Fibroblast of lung (primary cell): ENCODE results near the gene ALOX12. TPM values are rescaled to one million over a fixed set of nuclear protein-coding genes. Genes with fewer than 3 reads are reported as not detected.

Experiments
- DNase-seq, 2 donors: peaks; one replicate each; pipeline versions ENCODE4 v3.0.0 to v3.0.0-alpha.2; 2010; ENCODE audit warnings: low read depth in 2 of 2
- H2AFZ ChIP-seq: 2 replicates; pipeline ENCODE4 v1.5.1; 2012; ENCODE audit warnings: low read length, control low read depth, inconsistent platforms
- H3K27ac ChIP-seq: 2 replicates; pipeline ENCODE4 v1.5.1; 2011; ENCODE audit warnings: low read length, control low read depth; ENCODE audit not compliant: insufficient read depth
- H3K27me3 ChIP-seq: 2 replicates; pipeline ENCODE4 v1.5.1; 2011; ENCODE audit warnings: mild to moderate bottlenecking, low read length; ENCODE audit not compliant: control insufficient read depth, insufficient read depth
- H3K36me3 ChIP-seq: 2 replicates; pipeline ENCODE4 v1.5.1; 2011; ENCODE audit warnings: low read length; ENCODE audit not compliant: control insufficient read depth, insufficient read depth
- H3K4me1 ChIP-seq: 2 replicates; pipeline ENCODE4 v1.5.1; 2011; ENCODE audit warnings: low read length; ENCODE audit not compliant: control insufficient read depth, insufficient read depth; ENCODE audit errors: extremely low read depth
- H3K4me2 ChIP-seq: 2 replicates; pipeline ENCODE4 v1.5.1; 2011; ENCODE audit warnings: low read length, control low read depth; ENCODE audit not compliant: insufficient read depth; ENCODE audit errors: extremely low read depth
- H3K4me3 ChIP-seq, 4 experiments: fragments of 200-600 bp in 1 of 4; sonication (generic) in 1 of 4; replicated peaks in 1 of 4; 2 replicates each; pipeline ENCODE4 v1.5.1; 2011 to 2016; ENCODE audit warnings: low read length in 4 of 4, low read depth in 3 of 4, mild to moderate bottlenecking in 3 of 4, control low read depth in 2 of 4, inconsistent platforms in 1 of 4, mixed read lengths in 1 of 4; ENCODE audit not compliant: insufficient read depth in 1 of 4; ENCODE audit errors: control extremely low read depth in 1 of 4
- H3K79me2 ChIP-seq: 2 replicates; pipeline ENCODE4 v1.5.1; 2012; ENCODE audit warnings: mild to moderate bottlenecking, low read length, inconsistent platforms; ENCODE audit not compliant: control insufficient read depth, insufficient read depth
- H3K9ac ChIP-seq: 2 replicates; pipeline ENCODE4 v1.5.1; 2011; ENCODE audit warnings: mild to moderate bottlenecking, low read length, control low read depth; ENCODE audit not compliant: insufficient read depth
- H3K9me3 ChIP-seq: 2 replicates; pipeline ENCODE4 v1.5.1; 2012; ENCODE audit warnings: low read depth, low read length; ENCODE audit not compliant: control insufficient read depth, insufficient read depth
- H4K20me1 ChIP-seq: 2 replicates; pipeline ENCODE4 v1.5.1; 2011; ENCODE audit warnings: low read length; ENCODE audit not compliant: control insufficient read depth, insufficient read depth; ENCODE audit errors: extremely low read depth
- CTCF ChIP-seq, 2 donors: IDR thresholded peaks in 1 of 2; conservative IDR thresholded peaks in 1 of 2; 1 replicate in 1 of 2; 2 replicates in 1 of 2; pipeline ENCODE4 v1.5.1; 2011 to 2012; ENCODE audit warnings: low read length in 2 of 2, control low read depth in 1 of 2, inconsistent platforms in 1 of 2, low read depth in 1 of 2, mild to moderate bottlenecking in 1 of 2
- EZH2 ChIP-seq: IDR thresholded peaks from 2 replicates; pipeline ENCODE4 v1.5.1; 2012; ENCODE audit warnings: low read length, control low read depth, mild to moderate bottlenecking; ENCODE audit errors: missing control alignments
- polyA plus RNA-seq, 2 donors: library from polyadenylated mRNA; depleted of rRNA in 1 of 2; stranded (reverse) in 1 of 2; unstranded in 1 of 2; fragments of >200 nt; gene quantifications; 2 replicates each; pipeline ENCODE4 v1.2.1, GENCODE V29; 2011 to 2012; ENCODE audit warnings: missing spikeins in 1 of 2
- total RNA-seq: library from RNA; depleted of rRNA; stranded (reverse); fragments of >200 nt; gene quantifications from 2 replicates; pipeline ENCODE4 v1.2.1, GENCODE V29; 2014

ALOX12 gene
- total and polyA plus RNA-seq, 2 donors (not counting 1 experiment from before 2014, with no cell fraction given) = 0.06 to 0.17 TPM

- H3K79me2 ChIP-seq = no peaks in the 10 kb centered on the region
- peak in 1 of 2 donors; percentile 53 for DNase-seq
- H3K27ac ChIP-seq = no peak overlapping the region
Observed at GRCh38 chr17:7056386-7056785, 60.5 kb downstream of the ALOX12 start.

GRCh38 chr17:7058831-7059447 lies 63.1 kb downstream of the ALOX12 start:
- no peaks in the 10 kb centered on the region for H3K27me3 ChIP-seq
- peak in 1 of 2 donors; percentile 66 for DNase-seq

More at GRCh38 chr17:7056386-7056785, 60.5 kb downstream of the ALOX12 start:
- peaks cover 3% of the 10 kb centered on the region for H3K4me1 ChIP-seq
- H4K20me1 ChIP-seq = no peaks in the 10 kb centered on the region
- no peaks in the 10 kb centered on the region for H3K9me3 ChIP-seq
- no peak overlapping the region for H3K4me3 ChIP-seq
- H3K9ac ChIP-seq = no peak overlapping the region
- TF ChIP-seq EZH2 (no peak), CTCF (conservative IDR thresholded peaks at IDR 0.05 in 1 of 2, IDR thresholded peaks at IDR 0.05 in 1 of 2; ENCODE audit: low read depth in 1 of 2, low read length in 2 of 2) (no peak)
- peaks cover 3% of the 10 kb centered on the region for H3K27me3 ChIP-seq
- no peak overlapping the region for H3K4me2 ChIP-seq
- no peaks in the 10 kb centered on the region for H3K36me3 ChIP-seq
- H2AFZ ChIP-seq = no peak overlapping the region

More at GRCh38 chr17:7058831-7059447, 63.1 kb downstream of the ALOX12 start:
- Histone ChIP-seq H3K9me3 (no peaks in the 10 kb centered on the region), H3K4me3 (no peak overlapping the region), H3K79me2 (no peaks in the 10 kb centered on the region), H4K20me1 (no peaks in the 10 kb centered on the region), H3K4me1 (peaks cover 3% of the 10 kb centered on the region), H3K9ac (no peak overlapping the region), H3K4me2 (no peak overlapping the region), H2AFZ (no peak overlapping the region), H3K36me3 (no peaks in the 10 kb centered on the region), H3K27ac (no peak overlapping the region)
- no peak for TF ChIP-seq EZH2
- no peak for TF ChIP-seq CTCF (conservative IDR thresholded peaks at IDR 0.05 in 1 of 2, IDR thresholded peaks at IDR 0.05 in 1 of 2; ENCODE audit: low read depth in 1 of 2, low read length in 2 of 2)

Other genes with a start within 250 kb of the ALOX12 start
- gene XAF1, start 240.0 kb upstream of the ALOX12 start, total RNA-seq = 57.5 and 98.9 TPM in 2 replicates
- gene XAF1, start 240.0 kb upstream of the ALOX12 start, polyA plus RNA-seq = 3.2 and 3.5 TPM in 2 replicates
- 0.51 and 0.66 TPM in 2 replicates for gene FBXO39, start 219.8 kb upstream of the ALOX12 start, total RNA-seq
- gene FBXO39, start 219.8 kb upstream of the ALOX12 start, polyA plus RNA-seq = 0.10 and 0.25 TPM in 2 replicates
- gene TEKT1, start 164.3 kb upstream of the ALOX12 start, total RNA-seq = not detected in 2 replicates
- not detected in 2 replicates for gene TEKT1, start 164.3 kb upstream of the ALOX12 start, polyA plus RNA-seq
- gene RNASEK, start 16.6 kb downstream of the ALOX12 start, total RNA-seq = 27.2 and 64.6 TPM in 2 replicates
- 201 and 232 TPM in 2 replicates for gene RNASEK, start 16.6 kb downstream of the ALOX12 start, polyA plus RNA-seq
- under 0.01 and 0.50 TPM in 2 replicates for gene BCL6B, start 27.0 kb downstream of the ALOX12 start, total RNA-seq
- gene BCL6B, start 27.0 kb downstream of the ALOX12 start, polyA plus RNA-seq = 0.02 and 0.07 TPM in 2 replicates
- 0.26 and 1.3 TPM in 2 replicates for gene SLC16A13, start 40.0 kb downstream of the ALOX12 start, total RNA-seq
- gene SLC16A13, start 40.0 kb downstream of the ALOX12 start, polyA plus RNA-seq = 1.4 and 1.6 TPM in 2 replicates
- under 0.01 and 0.17 TPM in 2 replicates for gene SLC16A11, start 48.0 kb downstream of the ALOX12 start, total RNA-seq
- gene SLC16A11, start 48.0 kb downstream of the ALOX12 start, polyA plus RNA-seq = not detected in 2 replicates
- not detected in 2 replicates for gene CLEC10A, start 84.2 kb downstream of the ALOX12 start, total RNA-seq
- gene CLEC10A, start 84.2 kb downstream of the ALOX12 start, polyA plus RNA-seq = not detected in 2 replicates
- gene ASGR2, start 118.8 kb downstream of the ALOX12 start, total RNA-seq = not detected in 2 replicates
- not detected in 2 replicates for gene ASGR2, start 118.8 kb downstream of the ALOX12 start, polyA plus RNA-seq
- gene ASGR1, start 183.3 kb downstream of the ALOX12 start, total RNA-seq = 0.66 and 0.77 TPM in 2 replicates
- 0.14 and 0.19 TPM in 2 replicates for gene ASGR1, start 183.3 kb downstream of the ALOX12 start, polyA plus RNA-seq
- 12.6 and 22.0 TPM in 2 replicates for gene DLG4, start 223.8 kb downstream of the ALOX12 start, total RNA-seq
- gene DLG4, start 223.8 kb downstream of the ALOX12 start, polyA plus RNA-seq = 11.3 and 14.2 TPM in 2 replicates
- 185 and 313 TPM in 2 replicates for gene ACADVL, start 223.9 kb downstream of the ALOX12 start, total RNA-seq
- 129 and 143 TPM in 2 replicates for gene ACADVL, start 223.9 kb downstream of the ALOX12 start, polyA plus RNA-seq
- 91.8 and 95.8 TPM in 2 replicates for gene DVL2, start 238.5 kb downstream of the ALOX12 start, total RNA-seq
- 8.1 and 8.6 TPM in 2 replicates for gene DVL2, start 238.5 kb downstream of the ALOX12 start, polyA plus RNA-seq
- 41.6 and 45.4 TPM in 2 replicates for gene PHF23, start 243.4 kb downstream of the ALOX12 start, total RNA-seq
- 46.6 and 48.7 TPM in 2 replicates for gene PHF23, start 243.4 kb downstream of the ALOX12 start, polyA plus RNA-seq
- 173 and 224 TPM in 2 replicates for gene GABARAP, start 246.4 kb downstream of the ALOX12 start, total RNA-seq
- 978 and 1,154 TPM in 2 replicates for gene GABARAP, start 246.4 kb downstream of the ALOX12 start, polyA plus RNA-seq